Activated naive CD4-positive, alpha-beta T cell treated with anti-CD3 and anti-CD28 coated beads for 36 hours (primary cell): Measurements from ENCODE around the gene ALDH5A1. TPM values are rescaled to one million over a fixed set of nuclear protein-coding genes. Genes with fewer than 3 reads are reported as not detected.

ENCODE experiments used
- CTCF ChIA-PET: fragments of 350-600 bp; sonication (Branson Sonifier 250); formaldehyde crosslinking; loops from one replicate; lab custom pipeline; 2021; ENCODE audit warnings: antibody characterized with exemption; lab: Charles Lee
- DNase-seq: peaks from one replicate; pipeline ENCODE4 v3.0.0-alpha.2; 2020
- H3K27ac Mint-ChIP-seq: one replicate; pipeline ENCODE4 v1.8.0; 2021; ENCODE audit warnings: mild to moderate bottlenecking, mixed read lengths
- H3K27me3 Mint-ChIP-seq: one replicate; pipeline ENCODE4 v1.8.0; 2021; ENCODE audit warnings: low read depth, mixed read lengths
- H3K36me3 Mint-ChIP-seq: one replicate; pipeline ENCODE4 v1.8.0; 2021; ENCODE audit warnings: low read depth, mixed read lengths
- H3K4me1 Mint-ChIP-seq: one replicate; pipeline ENCODE4 v1.8.0; 2021; ENCODE audit warnings: low read depth, mixed read lengths
- H3K4me3 Mint-ChIP-seq: one replicate; pipeline ENCODE4 v1.8.0; 2021; ENCODE audit warnings: mild to moderate bottlenecking, moderate library complexity, mixed read lengths
- H3K9me3 Mint-ChIP-seq: one replicate; pipeline ENCODE4 v1.8.0; 2021; ENCODE audit warnings: mixed read lengths
- intact Hi-C: fragments of 100-400 bp; cut with micrococcal nuclease; formaldehyde crosslinking; loops from one replicate; pipeline ENCODE4 v1.15.1; 2023
- total RNA-seq, 2 experiments: library from RNA; stranded (reverse); gene quantifications; one replicate each; pipeline ENCODE4 v1.2.3, GENCODE V29; 2021

ALDH5A1 gene
- total RNA-seq, 2 experiments from 2014 or later, result 15.8 to 16.8 TPM

DNA sequence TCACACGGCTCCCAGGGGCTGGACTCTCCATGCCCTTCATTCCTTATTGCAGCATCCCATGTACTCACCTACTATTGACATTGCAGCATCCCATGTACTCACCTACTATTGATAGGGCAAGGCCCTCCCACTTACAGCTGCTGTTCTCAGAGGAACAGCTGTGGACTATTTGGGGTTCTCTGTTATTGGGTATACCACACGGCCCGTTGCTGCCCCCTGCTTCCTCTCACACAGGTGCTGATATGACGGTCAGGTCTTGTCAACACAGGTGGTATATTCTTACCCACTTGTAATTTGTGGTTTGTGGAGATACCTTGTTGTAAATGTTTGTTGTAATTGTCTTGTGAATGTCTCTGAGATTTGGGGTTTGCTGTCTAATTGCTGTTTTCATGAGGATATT lies 18.8 kb downstream of the ALDH5A1 start:
- no peaks in the 10 kb centered on the region for H3K27me3 Mint-ChIP-seq
- H3K36me3 Mint-ChIP-seq, result peaks cover 26% of the 10 kb centered on the region
- H3K9me3 Mint-ChIP-seq, result no peaks in the 10 kb centered on the region
- no peak for DNase-seq
- peaks cover 8% of the 10 kb centered on the region for H3K4me1 Mint-ChIP-seq
- no peak overlapping the region for H3K4me3 Mint-ChIP-seq
- intact Hi-C loops, result no loop called here
- no peak overlapping the region for H3K27ac Mint-ChIP-seq
- CTCF ChIA-PET, result interaction anchor here (1.1 to 2.3 kb wide), 2 partner anchors 19 to 83 kb away, joined by 3 to 6 read pairs; no protein-coding TSS in a partner anchor

DNA sequence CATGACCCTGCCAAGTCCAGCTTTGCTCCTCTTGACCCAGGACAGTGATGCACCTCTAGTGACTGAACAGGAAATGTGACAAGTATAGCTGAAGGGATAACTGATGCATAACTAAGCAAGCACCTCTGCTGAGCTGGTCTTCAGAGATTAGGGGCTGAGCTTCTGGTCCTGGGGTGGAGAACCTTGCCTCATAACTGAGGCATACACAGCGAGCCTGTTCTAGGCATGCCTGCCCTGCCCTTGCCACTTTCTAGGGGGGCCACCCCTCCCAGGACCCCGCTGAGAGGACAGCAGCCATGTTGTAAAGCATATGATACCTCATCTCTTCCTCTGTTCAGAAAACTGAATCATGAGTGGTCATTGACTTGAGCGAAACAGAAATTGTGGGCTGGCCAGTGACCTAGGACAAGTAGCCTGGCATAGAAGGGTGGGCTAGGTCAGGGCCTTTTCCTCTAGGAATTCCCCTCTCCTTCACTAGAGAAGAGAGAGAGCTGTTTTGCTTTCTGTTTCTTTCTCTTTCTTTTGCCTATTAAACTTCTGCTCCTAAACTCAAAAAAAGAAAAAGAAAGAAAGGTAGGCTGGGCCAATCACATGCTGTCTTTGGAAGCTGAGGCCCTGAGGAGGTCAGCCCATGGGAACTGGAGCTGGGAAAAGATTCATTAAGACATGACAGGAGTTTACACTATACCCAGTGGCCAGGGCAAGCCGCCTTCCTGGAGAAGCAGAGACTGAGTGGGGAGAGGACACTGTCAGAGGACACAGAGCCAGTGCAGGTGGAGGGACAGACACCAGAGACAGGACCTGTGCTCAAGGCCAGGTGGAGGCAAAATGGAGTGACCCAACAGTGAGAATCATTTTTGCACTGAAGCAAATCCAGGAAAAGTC lies 23.1 kb downstream of the ALDH5A1 start:
- no peak for DNase-seq
- H3K4me1 Mint-ChIP-seq, result peaks cover 8% of the 10 kb centered on the region
- H3K27me3 Mint-ChIP-seq, result no peaks in the 10 kb centered on the region
- peak overlapping the region; percentile 75 for H3K27ac Mint-ChIP-seq
- no peak overlapping the region for H3K4me3 Mint-ChIP-seq
- intact Hi-C loops, result no loop called here
- peaks cover 10% of the 10 kb centered on the region for H3K36me3 Mint-ChIP-seq
- CTCF ChIA-PET, result interaction anchor here (0.7 to 3.3 kb wide), 4 partner anchors 22 to 235 kb away, joined by 3 to 13 read pairs (median 4); partner anchors contain the start of genes ALDH5A1 and MRS2
- H3K9me3 Mint-ChIP-seq, result no peaks in the 10 kb centered on the region

DNA sequence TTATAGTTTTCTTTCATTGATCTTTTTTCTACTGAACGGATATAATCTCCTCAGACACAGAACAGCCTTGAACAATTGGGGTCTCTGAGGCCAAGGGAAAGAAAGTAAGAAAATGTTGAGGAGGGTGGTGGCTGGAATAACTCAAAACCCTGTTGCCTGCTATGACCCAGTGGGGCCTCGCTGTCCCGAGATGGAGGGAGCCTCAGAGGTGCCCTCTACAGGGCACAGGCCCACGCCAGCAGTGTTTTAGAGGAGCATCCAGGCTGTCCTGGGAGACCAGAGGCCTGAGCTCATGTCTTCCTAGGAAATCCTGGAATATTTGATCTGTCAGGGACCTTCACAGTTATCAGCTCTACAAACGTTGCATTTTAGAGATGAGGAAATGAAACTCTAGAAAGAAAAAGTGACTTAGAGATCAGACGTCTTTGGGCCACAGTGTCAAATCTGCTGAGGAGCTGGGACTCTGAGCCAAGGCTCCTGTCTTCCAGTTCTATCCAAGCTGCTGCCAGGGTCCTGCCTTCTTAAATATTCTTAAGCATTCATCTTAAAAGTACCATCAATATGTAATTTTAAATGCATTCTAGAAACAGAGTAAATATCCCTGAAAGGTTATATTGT lies 26.3 kb downstream of the ALDH5A1 start:
- intact Hi-C loops, result loop anchor here (1.0 to 10.0 kb wide), 4 partner anchors 27 to 494 kb away; partner anchors contain the start of gene ALDH5A1
- H3K4me3 Mint-ChIP-seq, result no peak overlapping the region
- H3K27ac Mint-ChIP-seq, result no peak overlapping the region
- peak; percentile 62 for DNase-seq
- H3K36me3 Mint-ChIP-seq, result peaks cover 3% of the 10 kb centered on the region
- no peaks in the 10 kb centered on the region for H3K27me3 Mint-ChIP-seq
- peaks cover 8% of the 10 kb centered on the region for H3K4me1 Mint-ChIP-seq
- H3K9me3 Mint-ChIP-seq, result no peaks in the 10 kb centered on the region
- CTCF ChIA-PET, result interaction anchor here (0.6 to 5.2 kb wide), 17 partner anchors 9 to 467 kb away, joined by 3 to 47 read pairs (median 4); partner anchors contain the start of gene ALDH5A1

DNA sequence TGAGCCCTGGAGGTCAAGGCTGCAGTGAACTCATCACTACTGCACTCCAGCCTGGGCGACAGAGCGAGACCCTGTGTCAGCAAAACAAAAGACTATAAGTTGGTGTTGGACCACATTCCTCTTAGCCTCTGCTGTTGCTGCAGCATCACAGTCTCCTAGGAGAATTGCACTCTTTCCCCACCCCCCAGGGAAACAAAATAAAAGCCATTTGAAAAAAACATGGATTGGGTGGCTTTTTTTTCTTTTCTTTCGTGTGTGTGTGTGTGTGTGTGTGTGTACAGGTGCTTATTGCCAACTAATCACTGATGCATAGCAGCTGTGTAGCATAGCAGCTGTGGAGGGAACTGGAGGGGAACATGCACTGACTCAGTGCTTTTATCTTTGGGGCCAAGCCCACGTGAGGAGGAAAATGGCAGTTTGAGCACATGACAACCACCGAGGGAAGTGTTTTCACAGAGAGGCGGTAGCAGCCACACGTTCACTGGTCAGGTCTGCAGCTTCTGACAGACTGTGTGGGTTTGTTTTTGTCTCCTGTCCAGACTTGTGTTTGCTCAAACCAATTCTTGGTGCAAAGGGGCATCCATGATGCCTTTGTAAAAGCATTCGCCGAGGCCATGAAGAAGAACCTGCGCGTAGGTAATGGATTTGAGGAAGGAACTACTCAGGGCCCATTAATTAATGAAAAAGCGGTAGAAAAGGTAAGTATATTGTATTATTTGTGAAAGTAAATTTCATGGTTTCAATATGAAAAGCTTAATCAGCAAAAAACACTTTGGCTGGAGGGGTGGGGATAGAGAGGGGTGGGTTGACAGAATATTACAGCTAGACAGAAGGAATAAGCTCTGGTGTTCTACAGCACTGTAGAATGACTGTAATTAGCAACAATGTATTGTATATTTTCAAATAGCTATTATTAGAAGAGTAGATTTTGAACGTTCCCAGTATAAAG lies 27.7 kb downstream of the ALDH5A1 start:
- CTCF ChIA-PET, result interaction anchor here (0.8 to 5.2 kb wide), 7 partner anchors 26 to 244 kb away, joined by 3 to 47 read pairs (median 3); partner anchors contain the start of gene ALDH5A1
- Mint-ChIP-seq H3K4me1 (peaks cover 11% of the 10 kb centered on the region), H3K4me3 (no peak overlapping the region), H3K9me3 (no peaks in the 10 kb centered on the region), H3K36me3 (peaks cover 2% of the 10 kb centered on the region), H3K27me3 (no peaks in the 10 kb centered on the region), H3K27ac (no peak overlapping the region)
- DNase-seq, result peak; percentile 10
- intact Hi-C loops, result loop anchor here (10.0 kb wide), 2 partner anchors 238 to 492 kb away; no protein-coding TSS in a partner anchor

DNA sequence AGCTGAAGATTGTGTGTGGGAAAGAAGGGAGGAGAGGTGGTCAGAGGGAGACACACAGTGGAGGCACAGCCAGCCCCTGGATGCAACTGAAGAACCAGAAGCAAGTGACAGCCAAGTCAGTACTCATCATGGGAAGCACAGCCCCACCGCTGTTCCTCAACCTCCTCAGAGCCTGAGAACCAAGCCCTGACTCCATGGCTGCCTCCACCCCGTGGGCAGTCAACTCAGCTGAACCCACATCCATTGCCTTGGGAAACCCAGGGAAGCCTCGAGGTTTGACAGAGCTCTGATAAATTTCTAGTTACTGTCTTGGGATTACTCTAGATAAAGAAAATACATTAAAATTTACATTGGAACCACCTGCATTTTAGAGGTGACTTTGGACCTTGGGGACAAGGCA lies 29.6 kb downstream of the ALDH5A1 start:
- H3K27ac Mint-ChIP-seq, result no peak overlapping the region
- H3K9me3 Mint-ChIP-seq, result no peaks in the 10 kb centered on the region
- no peaks in the 10 kb centered on the region for H3K27me3 Mint-ChIP-seq
- peaks cover 7% of the 10 kb centered on the region for H3K4me1 Mint-ChIP-seq
- peaks cover 2% of the 10 kb centered on the region for H3K36me3 Mint-ChIP-seq
- CTCF ChIA-PET, result interaction anchor here (0.9 to 5.2 kb wide), 4 partner anchors 27 to 94 kb away, joined by 3 to 47 read pairs (median 4); partner anchors contain the start of gene ALDH5A1
- no peak for DNase-seq
- intact Hi-C loops, result loop anchor here (2.0 to 10.0 kb wide), 3 partner anchors 240 to 490 kb away; no protein-coding TSS in a partner anchor
- H3K4me3 Mint-ChIP-seq, result no peak overlapping the region

DNA sequence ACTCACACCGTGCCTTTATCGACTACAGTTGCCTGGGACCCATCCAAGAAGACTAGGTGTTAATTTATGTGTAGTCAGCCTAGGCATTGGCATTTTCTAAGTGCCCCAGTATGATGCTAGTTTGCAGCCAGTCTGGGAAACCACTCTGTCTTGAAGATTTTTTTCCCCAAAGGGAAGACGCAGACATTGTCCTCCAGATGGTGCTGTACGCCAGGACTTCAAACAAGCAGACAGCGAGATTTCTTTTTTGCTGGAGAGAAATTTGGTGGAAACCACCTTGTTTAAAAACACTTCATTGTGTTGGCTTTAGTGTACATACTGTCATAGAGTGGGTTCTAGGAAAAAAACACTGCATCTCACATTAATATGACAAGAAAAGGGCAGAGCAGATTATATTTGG lies 30.0 kb downstream of the ALDH5A1 start:
- H3K9me3 Mint-ChIP-seq, result no peaks in the 10 kb centered on the region
- CTCF ChIA-PET, result interaction anchor here (0.9 to 1.5 kb wide), 3 partner anchors 27 to 94 kb away, joined by 3 to 4 read pairs (median 3); no protein-coding TSS in a partner anchor
- DNase-seq, result peak; percentile 50
- no peak overlapping the region for H3K4me3 Mint-ChIP-seq
- intact Hi-C loops, result loop anchor here (1.0 to 10.0 kb wide), 5 partner anchors 56 to 490 kb away; no protein-coding TSS in a partner anchor
- H3K4me1 Mint-ChIP-seq, result peaks cover 7% of the 10 kb centered on the region
- H3K27ac Mint-ChIP-seq, result no peak overlapping the region
- peaks cover 2% of the 10 kb centered on the region for H3K36me3 Mint-ChIP-seq
- H3K27me3 Mint-ChIP-seq, result no peaks in the 10 kb centered on the region

DNA sequence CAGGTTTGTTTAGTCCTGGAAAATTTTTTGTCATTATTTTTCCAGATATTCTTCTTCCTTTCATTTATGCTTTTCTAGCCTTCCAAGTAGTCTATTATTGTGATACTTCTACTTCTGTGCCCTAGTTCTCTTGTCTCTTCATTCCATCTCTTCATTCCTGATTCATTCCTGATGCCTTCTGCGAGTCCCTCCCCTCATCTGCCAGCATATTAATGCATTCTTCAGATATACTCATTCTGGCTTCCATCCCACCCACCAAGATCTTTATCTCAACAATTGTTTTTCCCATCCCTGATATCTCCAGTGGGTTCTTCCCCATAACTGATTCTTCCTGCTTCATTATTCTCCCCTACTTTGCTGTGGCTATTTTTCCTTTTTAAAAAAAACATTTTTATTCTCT lies 35.2 kb downstream of the ALDH5A1 start:
- Mint-ChIP-seq H3K4me1 (peaks cover 7% of the 10 kb centered on the region), H3K27me3 (no peaks in the 10 kb centered on the region), H3K9me3 (no peaks in the 10 kb centered on the region), H3K36me3 (peaks cover 9% of the 10 kb centered on the region), H3K4me3 (no peak overlapping the region), H3K27ac (no peak overlapping the region)
- intact Hi-C loops, result loop anchor here (10.0 kb wide), 2 partner anchors 245 to 485 kb away; no protein-coding TSS in a partner anchor
- CTCF ChIA-PET, result no interaction called here
- DNase-seq, result no peak

DNA sequence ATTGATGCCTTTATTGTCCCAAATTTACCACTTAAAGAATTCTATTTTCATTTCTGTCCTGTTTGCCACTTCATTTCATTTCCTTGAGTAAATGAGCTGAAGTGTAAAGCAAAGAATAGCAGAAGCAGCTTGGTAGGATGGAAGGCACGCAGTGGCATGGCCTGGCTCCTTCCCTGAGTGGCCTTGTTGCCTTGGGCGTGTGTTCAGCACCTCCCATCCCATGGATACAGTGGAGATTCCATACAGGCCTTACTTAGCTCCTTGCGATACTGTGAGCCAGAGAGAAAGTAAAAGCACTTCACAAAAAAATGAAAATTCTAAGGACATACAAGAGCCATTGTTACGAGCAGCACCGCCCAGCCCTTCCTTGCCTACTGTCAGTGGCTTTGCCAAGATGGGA lies 39.6 kb downstream of the ALDH5A1 start:
- no peaks in the 10 kb centered on the region for H3K27me3 Mint-ChIP-seq
- no peak overlapping the region for H3K27ac Mint-ChIP-seq
- H3K9me3 Mint-ChIP-seq, result no peaks in the 10 kb centered on the region
- H3K36me3 Mint-ChIP-seq, result peaks cover 7% of the 10 kb centered on the region
- no peak overlapping the region for H3K4me3 Mint-ChIP-seq
- DNase-seq, result no peak
- intact Hi-C loops, result no loop called here
- H3K4me1 Mint-ChIP-seq, result no peaks in the 10 kb centered on the region
- CTCF ChIA-PET, result no interaction called here

DNA sequence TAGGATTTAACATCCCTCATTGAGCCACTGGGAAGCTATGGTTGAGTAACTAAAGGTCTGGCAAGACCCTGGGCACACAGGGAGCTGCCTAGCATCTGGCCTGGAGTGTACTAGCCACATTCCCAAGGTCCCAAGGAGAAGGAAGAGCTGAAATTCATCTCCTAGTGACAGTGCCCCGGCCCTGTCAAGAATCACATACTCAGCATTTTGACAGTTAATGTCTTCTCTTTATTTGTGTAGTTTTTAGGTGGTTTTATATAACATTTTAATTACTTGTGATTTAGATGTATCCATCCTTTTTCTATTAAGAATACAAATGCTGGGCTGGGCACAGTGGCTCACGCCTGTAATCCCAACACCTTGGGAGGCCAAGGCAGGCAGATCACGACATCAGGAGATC lies 40.4 kb downstream of the ALDH5A1 start:
- peaks cover 4% of the 10 kb centered on the region for H3K36me3 Mint-ChIP-seq
- no peak for DNase-seq
- H3K27ac Mint-ChIP-seq, result no peak overlapping the region
- H3K4me3 Mint-ChIP-seq, result no peak overlapping the region
- CTCF ChIA-PET, result no interaction called here
- intact Hi-C loops, result no loop called here
- no peaks in the 10 kb centered on the region for H3K9me3 Mint-ChIP-seq
- no peaks in the 10 kb centered on the region for H3K27me3 Mint-ChIP-seq
- no peaks in the 10 kb centered on the region for H3K4me1 Mint-ChIP-seq

DNA sequence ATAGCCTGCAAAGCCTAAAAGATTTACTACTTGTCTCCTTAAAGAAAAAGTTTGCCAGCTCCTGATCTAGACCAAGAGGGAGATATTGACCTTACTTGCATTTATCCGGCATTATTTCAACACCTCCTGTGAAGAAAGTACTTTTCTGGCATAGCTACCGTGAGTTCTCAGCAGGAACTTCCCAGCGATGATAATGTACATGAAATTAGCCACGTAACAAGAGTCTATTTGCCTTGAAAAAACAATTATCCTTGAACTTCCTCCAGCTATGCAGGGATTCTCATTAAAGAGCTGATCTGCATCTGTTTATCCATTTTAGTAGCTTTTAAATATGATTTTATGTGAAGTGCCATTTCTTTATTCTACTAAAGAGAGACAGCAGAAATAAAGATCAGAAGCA lies 41.7 kb downstream of the ALDH5A1 start:
- intact Hi-C loops, result no loop called here
- no peak for DNase-seq
- Mint-ChIP-seq H3K4me3 (no peak overlapping the region), H3K4me1 (no peaks in the 10 kb centered on the region), H3K9me3 (no peaks in the 10 kb centered on the region), H3K27me3 (no peaks in the 10 kb centered on the region), H3K27ac (no peak overlapping the region), H3K36me3 (peaks cover 3% of the 10 kb centered on the region)
- CTCF ChIA-PET, result interaction anchor here (1.2 kb wide), 1 partner anchor 16 kb away, joined by 6 read pairs; no protein-coding TSS in a partner anchor

DNA sequence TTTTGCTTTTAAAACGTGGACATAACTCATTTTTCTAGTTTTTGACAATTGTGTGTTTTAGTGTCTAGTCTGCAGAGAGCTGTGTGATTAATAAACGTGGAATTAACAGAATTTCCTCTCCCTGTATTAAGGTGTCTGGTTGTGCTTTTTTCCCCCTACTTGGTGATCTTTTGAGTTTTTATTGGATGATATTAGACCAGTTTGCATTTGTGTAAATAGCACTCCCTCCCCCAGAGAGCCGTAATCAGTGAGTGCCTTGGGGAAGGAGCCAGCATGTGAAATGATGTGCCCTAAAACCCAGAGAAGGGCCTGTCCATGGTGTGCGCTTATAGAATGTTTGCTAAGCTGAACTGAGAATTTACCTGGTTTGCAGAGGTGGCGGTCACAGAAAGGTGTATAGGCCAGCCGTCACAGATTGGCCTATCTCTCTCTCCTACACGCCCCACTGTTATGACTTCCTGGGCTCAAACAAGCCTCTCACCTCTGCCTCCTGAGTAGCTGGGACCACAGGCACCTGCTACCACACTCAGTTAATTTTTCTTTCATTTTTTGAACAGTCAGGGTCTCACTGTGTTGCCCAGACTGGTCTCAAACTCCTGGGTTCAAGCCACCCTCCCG lies 42.4 kb downstream of the ALDH5A1 start:
- Mint-ChIP-seq H3K9me3 (no peaks in the 10 kb centered on the region), H3K4me1 (no peaks in the 10 kb centered on the region), H3K27ac (no peak overlapping the region), H3K36me3 (peaks cover 3% of the 10 kb centered on the region), H3K27me3 (no peaks in the 10 kb centered on the region), H3K4me3 (no peak overlapping the region)
- no peak for DNase-seq
- CTCF ChIA-PET, result interaction anchor here (1.2 kb wide), 1 partner anchor 16 kb away, joined by 6 read pairs; no protein-coding TSS in a partner anchor
- intact Hi-C loops, result no loop called here
